PFSK-1 (cell line): ENCODE measurements around the gene IPPK.

Experiments used
- REST ChIP-seq, 2 experiments: IDR thresholded peaks; 2 replicates each; pipeline versions ENCODE4 v1.6.1 to v1.8.0; 2011 to 2012; ENCODE audit warnings: low read depth in 2 of 2, low read length in 2 of 2, control low read depth in 1 of 2, inconsistent platforms in 1 of 2, mild to moderate bottlenecking in 1 of 2, moderate library complexity in 1 of 2; ENCODE audit not compliant: insufficient read depth in 1 of 2
- TAF1 ChIP-seq: IDR thresholded peaks from 2 replicates; pipeline ENCODE4 v1.6.1; 2012; ENCODE audit warnings: low read length, control low read depth, borderline replicate concordance; ENCODE audit not compliant: insufficient read depth

GRCh38 chr9:92631452-92632343 is 38.2 kb downstream of the IPPK start:
- no peak for TF ChIP-seq REST (IDR thresholded peaks at IDR 0.05; ENCODE audit: insufficient read depth in 1 of 2, low read depth in 2 of 2, low read length in 2 of 2)
- TF ChIP-seq TAF1 = no peak
